Measurements from ENCODE around the gene USP43.

- TF ChIP-seq GATA2 (CRISPR knock-in tag; IDR thresholded peaks at IDR 0.05) (no peak), PBX3 (IDR thresholded peaks at IDR 0.05) (no peak), CTCF (IDR thresholded peaks at IDR 0.05) (no peak), MXI1 (IDR thresholded peaks at IDR 0.05; ENCODE audit: low read depth, low read length) (no peak), SMC3 (IDR thresholded peaks at IDR 0.05; ENCODE audit: low read depth, low read length) (no peak), ZBTB33 (IDR thresholded peaks at IDR 0.05; ENCODE audit: borderline replicate concordance, low read depth) (no peak), RAD21 (IDR thresholded peaks at IDR 0.05; ENCODE audit: low read length) (no peak), EP300 (IDR thresholded peaks at IDR 0.05; ENCODE audit: borderline replicate concordance in 1 of 2, low read depth in 1 of 2, low read length in 1 of 2) (no peak), USF2 (IDR thresholded peaks at IDR 0.05; ENCODE audit: borderline replicate concordance, low read depth, low read length) (no peak), RFX5 (IDR thresholded peaks at IDR 0.05; ENCODE audit: low read length) (no peak), NFIC (IDR thresholded peaks at IDR 0.05; ENCODE audit: borderline replicate concordance) (no peak), CHD2 (IDR thresholded peaks at IDR 0.05; ENCODE audit: low read length, partially characterized antibody) (no peak)
These were observed 62.6 kb downstream of the USP43 start for GRCh38 chr17:9707948-9708347.
